K562 (cell line): ENCODE results near the gene NDC1. TPM values are rescaled to one million over a fixed set of nuclear protein-coding genes. Genes with fewer than 3 reads are reported as not detected.
A peak's percentile ranks its signal among the peaks of the same experiment; 100 is the strongest.

Experiments used
- GABPB1 ChIP-seq: sonication (generic); formaldehyde crosslinking; IDR thresholded peaks from 2 replicates; pipeline ENCODE4 v1.8.0; 2022; ENCODE audit warnings: mild to moderate bottlenecking, missing genetic modification reagents
- MBD2 ChIP-seq: sonication (generic); IDR thresholded peaks from 2 replicates; pipeline ENCODE4 v1.6.1; 2016; ENCODE audit warnings: low read depth, borderline replicate concordance
- MCM5 ChIP-seq: fragments of 450-650 bp; IDR thresholded peaks from 2 replicates; pipeline ENCODE4 v1.6.1; 2016; ENCODE audit warnings: low read depth
- SAFB2 ChIP-seq: fragments of 200-400 bp; formaldehyde crosslinking; IDR thresholded peaks from 2 replicates; pipeline ENCODE4 v1.6.1; 2018; ENCODE audit warnings: borderline replicate concordance, low read length, low read depth, moderate library complexity; ENCODE audit not compliant: severe bottlenecking
- TARDBP ChIP-seq: fragments of 450-650 bp; IDR thresholded peaks from 2 replicates; pipeline ENCODE4 v1.6.1; 2016
- XRCC3 ChIP-seq: fragments of 450-650 bp; IDR thresholded peaks from 2 replicates; pipeline ENCODE4 v1.6.1; 2017; ENCODE audit warnings: mild to moderate bottlenecking, moderate library complexity
- XRCC5 ChIP-seq: fragments of 200-400 bp; formaldehyde crosslinking; IDR thresholded peaks from 2 replicates; pipeline ENCODE4 v1.6.1; 2017; ENCODE audit warnings: low read depth, mild to moderate bottlenecking, low read length
- ZNF23 ChIP-seq: fragments of 250-450 bp; sonication (Bioruptor Pico); IDR thresholded peaks from 2 replicates; pipeline ENCODE4 v1.4.0; 2020; ENCODE audit warnings: mild to moderate bottlenecking
- ZNF778 ChIP-seq: fragments of 450-650 bp; formaldehyde crosslinking; IDR thresholded peaks from 2 replicates; pipeline ENCODE4 v1.4.0; 2020; ENCODE audit warnings: mild to moderate bottlenecking, moderate library complexity
- ZZZ3 ChIP-seq: fragments of 450-650 bp; IDR thresholded peaks from 2 replicates; pipeline ENCODE4 v1.6.1; 2016; ENCODE audit warnings: antibody characterized with exemption, mild to moderate bottlenecking, moderate library complexity
- polyA plus RNA-seq, 8 experiments: library from polyadenylated mRNA; depleted of rRNA in 4 of 8; stranded (reverse) in 5 of 8; unstranded in 3 of 8; fragments of >200 nt; fragmentation: Nextera tagmentation in 2 of 8; fragmentation: Illumina TruSeq in 1 of 8; extraction: Ambion mirVana in 2 of 8; extraction: Trizol in 1 of 8; gene quantifications; 2 replicates each; pipeline versions ENCODE4 v1.2.1 to v1.2.3, GENCODE V29; 2011 to 2014; ENCODE audit warnings: inconsistent platforms in 1 of 8, missing spikeins in 1 of 8
- total RNA-seq, 7 experiments: library from RNA; depleted of rRNA in 6 of 7; stranded (reverse); fragments of >200 nt in 6 of 7; fragmentation: Illumina TruSeq in 2 of 7; extraction: Trizol in 2 of 7; gene quantifications; 2 replicates each; pipeline versions ENCODE4 v1.2.1 to v1.2.3, GENCODE V29; 2011 to 2021; ENCODE audit warnings: low replicate concordance in 1 of 7
- TF ChIP-seq, protein P1 (sequence below), 2 experiments: fragments of 450-650 bp; formaldehyde crosslinking in 1 of 2; IDR thresholded peaks; 2 replicates each; pipeline versions ENCODE4 v1.4.0 to v1.6.1; 2014 to 2020; ENCODE audit warnings: mild to moderate bottlenecking in 2 of 2, borderline replicate concordance in 1 of 2, low read depth in 1 of 2
- TF ChIP-seq, protein P2 (sequence below): fragments of 250-450 bp; sonication (Bioruptor Pico); IDR thresholded peaks from 2 replicates; pipeline ENCODE4 v1.8.0; 2022; ENCODE audit warnings: inconsistent platforms
- TF ChIP-seq, protein P3 (sequence below): fragments of 250-450 bp; sonication (Bioruptor Pico); IDR thresholded peaks from 2 replicates; pipeline ENCODE4 v1.4.0; 2020

The NDC1 gene
- total and polyA plus RNA-seq, 9 of the 15 experiments (the other 6 are each of a cell fraction or from before 2014, with no cell fraction given): 26.9 to 102 (median 64.5) TPM

DNA sequence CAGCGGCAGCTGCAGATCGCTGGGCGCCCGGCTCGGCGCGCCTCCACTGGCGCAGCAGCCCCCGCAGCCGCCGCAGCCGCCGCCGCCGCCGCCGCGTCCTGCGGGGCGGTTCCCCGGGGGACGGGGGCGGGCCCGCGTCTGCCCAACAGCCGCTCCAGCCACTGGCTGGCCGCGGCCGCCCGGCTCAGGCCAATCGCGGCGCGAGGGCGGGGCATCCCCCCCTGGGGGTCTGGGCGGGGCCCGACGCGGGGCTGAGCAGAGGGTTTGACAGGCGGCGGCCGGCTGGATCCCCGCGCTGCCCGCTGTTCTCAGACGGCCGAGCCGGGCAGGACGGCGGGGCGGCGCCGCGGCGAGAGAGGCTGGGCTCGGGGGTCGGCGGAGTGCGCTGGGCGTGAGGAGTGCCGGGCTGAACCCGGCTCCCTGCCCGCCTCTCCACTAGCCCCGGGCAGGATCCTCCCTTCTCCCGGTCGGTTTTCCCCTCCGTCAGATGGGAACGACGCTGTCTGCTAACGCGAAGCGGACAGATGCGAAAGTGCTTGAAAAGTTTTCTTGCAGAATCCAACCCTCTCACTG lies 98.9 kb downstream of the NDC1 start, which contains the start of gene GLIS1 (continued):
- TF ChIP-seq SAFB2: no peak
- TF ChIP-seq ZZZ3: no peak
- TF ChIP-seq, protein P1, sequence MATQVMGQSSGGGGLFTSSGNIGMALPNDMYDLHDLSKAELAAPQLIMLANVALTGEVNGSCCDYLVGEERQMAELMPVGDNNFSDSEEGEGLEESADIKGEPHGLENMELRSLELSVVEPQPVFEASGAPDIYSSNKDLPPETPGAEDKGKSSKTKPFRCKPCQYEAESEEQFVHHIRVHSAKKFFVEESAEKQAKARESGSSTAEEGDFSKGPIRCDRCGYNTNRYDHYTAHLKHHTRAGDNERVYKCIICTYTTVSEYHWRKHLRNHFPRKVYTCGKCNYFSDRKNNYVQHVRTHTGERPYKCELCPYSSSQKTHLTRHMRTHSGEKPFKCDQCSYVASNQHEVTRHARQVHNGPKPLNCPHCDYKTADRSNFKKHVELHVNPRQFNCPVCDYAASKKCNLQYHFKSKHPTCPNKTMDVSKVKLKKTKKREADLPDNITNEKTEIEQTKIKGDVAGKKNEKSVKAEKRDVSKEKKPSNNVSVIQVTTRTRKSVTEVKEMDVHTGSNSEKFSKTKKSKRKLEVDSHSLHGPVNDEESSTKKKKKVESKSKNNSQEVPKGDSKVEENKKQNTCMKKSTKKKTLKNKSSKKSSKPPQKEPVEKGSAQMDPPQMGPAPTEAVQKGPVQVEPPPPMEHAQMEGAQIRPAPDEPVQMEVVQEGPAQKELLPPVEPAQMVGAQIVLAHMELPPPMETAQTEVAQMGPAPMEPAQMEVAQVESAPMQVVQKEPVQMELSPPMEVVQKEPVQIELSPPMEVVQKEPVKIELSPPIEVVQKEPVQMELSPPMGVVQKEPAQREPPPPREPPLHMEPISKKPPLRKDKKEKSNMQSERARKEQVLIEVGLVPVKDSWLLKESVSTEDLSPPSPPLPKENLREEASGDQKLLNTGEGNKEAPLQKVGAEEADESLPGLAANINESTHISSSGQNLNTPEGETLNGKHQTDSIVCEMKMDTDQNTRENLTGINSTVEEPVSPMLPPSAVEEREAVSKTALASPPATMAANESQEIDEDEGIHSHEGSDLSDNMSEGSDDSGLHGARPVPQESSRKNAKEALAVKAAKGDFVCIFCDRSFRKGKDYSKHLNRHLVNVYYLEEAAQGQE (IDR thresholded peaks at IDR 0.05; ENCODE audit: borderline replicate concordance): 0 out of 2 replicates have a peak, but pooled peaks have one; percentile 15
- TF ChIP-seq, protein P1 (CRISPR knock-in tag; IDR thresholded peaks at IDR 0.05; ENCODE audit: low read depth): no peak
- TF ChIP-seq ZNF778: no peak
- no peak for TF ChIP-seq GABPB1
- TF ChIP-seq, protein P2, sequence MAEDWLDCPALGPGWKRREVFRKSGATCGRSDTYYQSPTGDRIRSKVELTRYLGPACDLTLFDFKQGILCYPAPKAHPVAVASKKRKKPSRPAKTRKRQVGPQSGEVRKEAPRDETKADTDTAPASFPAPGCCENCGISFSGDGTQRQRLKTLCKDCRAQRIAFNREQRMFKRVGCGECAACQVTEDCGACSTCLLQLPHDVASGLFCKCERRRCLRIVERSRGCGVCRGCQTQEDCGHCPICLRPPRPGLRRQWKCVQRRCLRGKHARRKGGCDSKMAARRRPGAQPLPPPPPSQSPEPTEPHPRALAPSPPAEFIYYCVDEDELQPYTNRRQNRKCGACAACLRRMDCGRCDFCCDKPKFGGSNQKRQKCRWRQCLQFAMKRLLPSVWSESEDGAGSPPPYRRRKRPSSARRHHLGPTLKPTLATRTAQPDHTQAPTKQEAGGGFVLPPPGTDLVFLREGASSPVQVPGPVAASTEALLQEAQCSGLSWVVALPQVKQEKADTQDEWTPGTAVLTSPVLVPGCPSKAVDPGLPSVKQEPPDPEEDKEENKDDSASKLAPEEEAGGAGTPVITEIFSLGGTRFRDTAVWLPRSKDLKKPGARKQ (CRISPR knock-in tag): no peak
- TF ChIP-seq, protein P3, sequence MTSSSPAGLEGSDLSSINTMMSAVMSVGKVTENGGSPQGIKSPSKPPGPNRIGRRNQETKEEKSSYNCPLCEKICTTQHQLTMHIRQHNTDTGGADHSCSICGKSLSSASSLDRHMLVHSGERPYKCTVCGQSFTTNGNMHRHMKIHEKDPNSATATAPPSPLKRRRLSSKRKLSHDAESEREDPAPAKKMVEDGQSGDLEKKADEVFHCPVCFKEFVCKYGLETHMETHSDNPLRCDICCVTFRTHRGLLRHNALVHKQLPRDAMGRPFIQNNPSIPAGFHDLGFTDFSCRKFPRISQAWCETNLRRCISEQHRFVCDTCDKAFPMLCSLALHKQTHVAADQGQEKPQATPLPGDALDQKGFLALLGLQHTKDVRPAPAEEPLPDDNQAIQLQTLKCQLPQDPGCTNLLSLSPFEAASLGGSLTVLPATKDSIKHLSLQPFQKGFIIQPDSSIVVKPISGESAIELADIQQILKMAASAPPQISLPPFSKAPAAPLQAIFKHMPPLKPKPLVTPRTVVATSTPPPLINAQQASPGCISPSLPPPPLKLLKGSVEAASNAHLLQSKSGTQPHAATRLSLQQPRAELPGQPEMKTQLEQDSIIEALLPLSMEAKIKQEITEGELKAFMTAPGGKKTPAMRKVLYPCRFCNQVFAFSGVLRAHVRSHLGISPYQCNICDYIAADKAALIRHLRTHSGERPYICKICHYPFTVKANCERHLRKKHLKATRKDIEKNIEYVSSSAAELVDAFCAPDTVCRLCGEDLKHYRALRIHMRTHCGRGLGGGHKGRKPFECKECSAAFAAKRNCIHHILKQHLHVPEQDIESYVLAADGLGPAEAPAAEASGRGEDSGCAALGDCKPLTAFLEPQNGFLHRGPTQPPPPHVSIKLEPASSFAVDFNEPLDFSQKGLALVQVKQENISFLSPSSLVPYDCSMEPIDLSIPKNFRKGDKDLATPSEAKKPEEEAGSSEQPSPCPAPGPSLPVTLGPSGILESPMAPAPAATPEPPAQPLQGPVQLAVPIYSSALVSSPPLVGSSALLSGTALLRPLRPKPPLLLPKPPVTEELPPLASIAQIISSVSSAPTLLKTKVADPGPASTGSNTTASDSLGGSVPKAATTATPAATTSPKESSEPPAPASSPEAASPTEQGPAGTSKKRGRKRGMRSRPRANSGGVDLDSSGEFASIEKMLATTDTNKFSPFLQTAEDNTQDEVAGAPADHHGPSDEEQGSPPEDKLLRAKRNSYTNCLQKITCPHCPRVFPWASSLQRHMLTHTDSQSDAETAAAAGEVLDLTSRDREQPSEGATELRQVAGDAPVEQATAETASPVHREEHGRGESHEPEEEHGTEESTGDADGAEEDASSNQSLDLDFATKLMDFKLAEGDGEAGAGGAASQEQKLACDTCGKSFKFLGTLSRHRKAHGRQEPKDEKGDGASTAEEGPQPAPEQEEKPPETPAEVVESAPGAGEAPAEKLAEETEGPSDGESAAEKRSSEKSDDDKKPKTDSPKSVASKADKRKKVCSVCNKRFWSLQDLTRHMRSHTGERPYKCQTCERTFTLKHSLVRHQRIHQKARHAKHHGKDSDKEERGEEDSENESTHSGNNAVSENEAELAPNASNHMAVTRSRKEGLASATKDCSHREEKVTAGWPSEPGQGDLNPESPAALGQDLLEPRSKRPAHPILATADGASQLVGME (CRISPR knock-in tag): no peak
- TF ChIP-seq XRCC5: no peak
- TF ChIP-seq TARDBP: no peak
- no peak for TF ChIP-seq XRCC3
- TF ChIP-seq MBD2: peak; percentile 79; the same call in 1 of the 2 replicates
- TF ChIP-seq MCM5: no peak
- TF ChIP-seq ZNF23: no peak
